Endothelial cell of umbilical vein (primary cell): ENCODE measurements around the gene ANO6.

ENCODE experiments used
- EZH2 ChIP-seq: IDR thresholded peaks from 2 replicates; pipeline ENCODE4 v1.6.1; 2012; ENCODE audit warnings: borderline replicate concordance, low read depth, mild to moderate bottlenecking, moderate library complexity, low read length, inconsistent platforms; ENCODE audit not compliant: severe bottlenecking
- POLR2AphosphoS5 ChIP-seq: IDR thresholded peaks from 2 replicates; pipeline ENCODE4 v1.6.1; 2012; ENCODE audit warnings: low read depth, mild to moderate bottlenecking, control low read depth, low read length, moderate library complexity; ENCODE audit not compliant: insufficient read depth
- TF ChIP-seq, protein P1 (sequence below), 2 donors: IDR thresholded peaks; 1 replicate in 1 of 2; 2 replicates in 1 of 2; pipeline ENCODE4 v1.5.1; 2011; ENCODE audit warnings: low read length in 2 of 2, mild to moderate bottlenecking in 2 of 2, moderate library complexity in 2 of 2, control low read depth in 1 of 2, inconsistent platforms in 1 of 2, low read depth in 1 of 2; ENCODE audit not compliant: insufficient read depth in 1 of 2; ENCODE audit errors: extremely low read depth in 1 of 2

DNA sequence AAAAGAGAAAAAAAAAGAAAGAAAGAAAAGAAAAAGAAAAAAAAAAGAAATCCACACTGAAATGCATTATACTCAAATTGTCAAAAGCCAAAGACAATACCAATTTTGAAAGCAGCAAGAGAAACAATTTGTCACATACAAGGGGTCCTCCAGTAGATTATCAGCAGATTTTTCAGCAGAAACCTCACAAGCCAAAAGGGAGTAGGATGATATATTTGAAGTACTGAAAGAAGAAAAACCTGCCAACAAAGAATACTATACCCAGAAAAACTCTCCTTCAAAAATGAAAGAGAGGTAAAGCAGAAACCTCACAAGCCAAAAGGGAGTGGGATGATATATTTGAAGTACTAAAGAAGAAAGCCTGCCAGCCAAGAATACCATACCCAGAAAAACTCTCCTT, 37.1 kb upstream of the ANO6 start:
- TF ChIP-seq, protein P1, sequence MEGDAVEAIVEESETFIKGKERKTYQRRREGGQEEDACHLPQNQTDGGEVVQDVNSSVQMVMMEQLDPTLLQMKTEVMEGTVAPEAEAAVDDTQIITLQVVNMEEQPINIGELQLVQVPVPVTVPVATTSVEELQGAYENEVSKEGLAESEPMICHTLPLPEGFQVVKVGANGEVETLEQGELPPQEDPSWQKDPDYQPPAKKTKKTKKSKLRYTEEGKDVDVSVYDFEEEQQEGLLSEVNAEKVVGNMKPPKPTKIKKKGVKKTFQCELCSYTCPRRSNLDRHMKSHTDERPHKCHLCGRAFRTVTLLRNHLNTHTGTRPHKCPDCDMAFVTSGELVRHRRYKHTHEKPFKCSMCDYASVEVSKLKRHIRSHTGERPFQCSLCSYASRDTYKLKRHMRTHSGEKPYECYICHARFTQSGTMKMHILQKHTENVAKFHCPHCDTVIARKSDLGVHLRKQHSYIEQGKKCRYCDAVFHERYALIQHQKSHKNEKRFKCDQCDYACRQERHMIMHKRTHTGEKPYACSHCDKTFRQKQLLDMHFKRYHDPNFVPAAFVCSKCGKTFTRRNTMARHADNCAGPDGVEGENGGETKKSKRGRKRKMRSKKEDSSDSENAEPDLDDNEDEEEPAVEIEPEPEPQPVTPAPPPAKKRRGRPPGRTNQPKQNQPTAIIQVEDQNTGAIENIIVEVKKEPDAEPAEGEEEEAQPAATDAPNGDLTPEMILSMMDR (IDR thresholded peaks at IDR 0.05; ENCODE audit: extremely low read depth in 1 of 2, insufficient read depth in 1 of 2, low read depth in 1 of 2, low read length in 2 of 2) = no peak
- TF ChIP-seq POLR2AphosphoS5 (no peak), EZH2 (no peak)
